Right lobe of liver (tissue), 6 donors: ENCODE measurements around the gene RANBP1. TPM values are rescaled to one million over a fixed set of nuclear protein-coding genes. Genes with fewer than 3 reads are reported as not detected.

Source experiments
- ATAC-seq, 4 donors: fragments of 200-7000 bp; cut with Tn5 transposase; one replicate each; pipeline ENCODE4 v1.9.1; 2020; ENCODE audit warnings: mild to moderate bottlenecking in 4 of 4, moderate library complexity in 4 of 4
- DNase-seq, 3 donors: peaks; one replicate each; pipeline ENCODE4 v3.0.0-alpha.2; 2020
- H3K27ac ChIP-seq, 3 donors: fragments of 200-600 bp; one replicate each; pipeline ENCODE4 v1.8.0; 2022
- H3K27me3 ChIP-seq, 2 donors: fragments of 200-600 bp; one replicate each; pipeline ENCODE4 v1.8.0; 2022
- H3K36me3 ChIP-seq, 4 donors: fragments of 200-600 bp; sonication (generic) in 1 of 4; one replicate each; pipeline versions ENCODE4 v1.5.1 to v1.8.0; 2017 to 2022; ENCODE audit warnings: control low read depth in 1 of 4
- H3K4me1 ChIP-seq, 4 donors: fragments of 200-600 bp; sonication (generic) in 1 of 4; one replicate each; pipeline versions ENCODE4 v1.5.1 to v1.8.0; 2017 to 2022; ENCODE audit warnings: control low read depth in 1 of 4
- H3K4me3 ChIP-seq, 3 donors: fragments of 200-600 bp; one replicate each; pipeline ENCODE4 v1.8.0; 2022
- H3K9me3 ChIP-seq, 4 donors: fragments of 200-600 bp; sonication (generic) in 1 of 4; one replicate each; pipeline versions ENCODE4 v1.5.1 to v1.8.0; 2017 to 2022; ENCODE audit warnings: control low read depth in 1 of 4
- POLR2A ChIP-seq: fragments of 450-650 bp; IDR thresholded peaks from one replicate; pipeline ENCODE4 v1.6.1; 2017; ENCODE audit warnings: antibody characterized with exemption, mild to moderate bottlenecking
- WGBS: methylation state at CpG from one replicate; pipeline ENCODE4 v1.1.6; 2018; ENCODE audit warnings: low coverage, low lambda C conversion rate; ENCODE audit not compliant: insufficient coverage; ENCODE audit errors: missing lambda C conversion rate; 5-methylcytosine and 5-hydroxymethylcytosine counted together
- intact Hi-C, 2 donors: fragments of 100-400 bp; cut with DNase I; formaldehyde crosslinking; loops; one replicate each; pipeline versions ENCODE4 v1.11.2 to v1.14.1; 2022
- total RNA-seq, 6 experiments: library from RNA; depleted of rRNA in 2 of 6; stranded (reverse); fragments of >200 nt in 2 of 6; fragmentation: NEBNext Ultra II Directional in 3 of 6; extraction: Animal tissue kit (Norgen Biotek cat#: 25700) in 3 of 6; gene quantifications; one replicate each; pipeline versions ENCODE4 v1.1.0 to v1.2.4, GENCODE V29; 2016 to 2023
- TF ChIP-seq, protein P1 (sequence below), 4 donors: fragments of 200-600 bp in 3 of 4; fragments of 450-650 bp in 1 of 4; IDR thresholded peaks; one replicate each; pipeline versions ENCODE4 v1.5.1 to v1.8.0; 2016 to 2022; ENCODE audit warnings: antibody characterized with exemption in 4 of 4, mild to moderate bottlenecking in 2 of 4
- donor health status: DM: no; HTN: yes; CAD: no.
- donor health status: DM: no; HTN: no; CAD: no.
- donor health status: DM: no; HTN: no; CAD: no.
- donor health status: DM: no; HTN: yes; CAD: no.
- donor health status: DM: no; HTN: yes; CAD: no.

The RANBP1 gene
- total RNA-seq, 6 experiments from 2014 or later, result 39.5 to 224 (median 52.2) TPM

DNA sequence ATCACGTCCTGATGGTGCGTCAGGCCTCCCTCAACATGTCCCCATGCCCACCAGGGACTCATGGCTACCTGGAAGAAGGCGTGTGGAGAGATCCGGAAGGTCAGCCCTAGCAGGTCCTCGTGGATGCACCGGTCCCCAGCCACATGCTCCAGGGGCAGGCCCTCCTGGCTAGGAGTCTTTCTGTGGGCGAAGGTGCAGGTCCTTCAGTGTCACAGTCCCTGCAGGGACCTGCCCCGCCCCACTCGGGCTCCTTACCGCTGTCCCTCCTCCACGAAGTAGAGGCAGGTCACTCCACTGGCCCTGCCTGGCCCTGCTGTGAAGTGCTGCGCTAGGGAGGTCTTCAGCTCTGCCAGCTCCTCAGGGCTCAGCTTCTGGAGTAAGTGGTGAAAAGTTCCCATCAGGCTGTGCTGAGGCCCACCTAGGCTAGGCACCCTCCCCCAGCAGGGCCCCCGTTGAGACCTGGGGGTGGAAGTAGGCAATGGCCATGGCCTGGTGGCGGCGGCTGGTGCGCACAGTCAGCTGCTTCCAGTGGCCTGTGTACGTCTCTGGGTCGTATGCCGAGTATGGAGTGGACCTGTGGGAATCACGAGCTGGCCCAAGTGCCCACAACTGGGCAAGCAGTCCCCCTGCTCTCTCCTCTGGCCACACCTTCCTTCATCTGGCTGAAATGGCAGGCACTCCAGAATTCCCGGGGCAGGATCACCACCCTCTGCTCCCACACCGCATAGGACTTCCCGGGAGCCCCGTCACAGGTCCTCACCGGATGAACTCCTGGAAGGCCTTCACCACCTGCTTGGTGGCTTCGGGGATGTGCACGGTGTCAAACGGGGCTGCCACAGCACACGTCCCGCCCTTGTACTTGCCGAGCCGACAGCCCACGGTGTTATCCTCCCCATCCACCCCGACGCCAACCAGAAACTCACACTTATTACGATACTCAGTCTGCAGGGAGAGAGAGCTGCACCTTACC is 1.1 kb upstream of the RANBP1 start:
- intact Hi-C loops, result loop anchor here (10.0 kb wide), 1 partner anchor 140 kb away; no protein-coding TSS in a partner anchor
- 66% methylated on average over 8 of the region's 36 CpGs for WGBS
- Histone ChIP-seq H3K27ac (no peak overlapping the region), H3K4me1 (peaks cover 0 to 24% (median 11%) of the 10 kb centered on the region in 4 donors), H3K9me3 (no peaks in the 10 kb centered on the region), H3K27me3 (no peaks in the 10 kb centered on the region), H3K36me3 (peaks cover 0 to 54% (median 17%) of the 10 kb centered on the region in 4 donors), H3K4me3 (no peak overlapping the region)
- ATAC-seq, result no peak
- DNase-seq, result peak in 2 of 3 donors; percentile 27 to 54
- TF ChIP-seq, protein P1, sequence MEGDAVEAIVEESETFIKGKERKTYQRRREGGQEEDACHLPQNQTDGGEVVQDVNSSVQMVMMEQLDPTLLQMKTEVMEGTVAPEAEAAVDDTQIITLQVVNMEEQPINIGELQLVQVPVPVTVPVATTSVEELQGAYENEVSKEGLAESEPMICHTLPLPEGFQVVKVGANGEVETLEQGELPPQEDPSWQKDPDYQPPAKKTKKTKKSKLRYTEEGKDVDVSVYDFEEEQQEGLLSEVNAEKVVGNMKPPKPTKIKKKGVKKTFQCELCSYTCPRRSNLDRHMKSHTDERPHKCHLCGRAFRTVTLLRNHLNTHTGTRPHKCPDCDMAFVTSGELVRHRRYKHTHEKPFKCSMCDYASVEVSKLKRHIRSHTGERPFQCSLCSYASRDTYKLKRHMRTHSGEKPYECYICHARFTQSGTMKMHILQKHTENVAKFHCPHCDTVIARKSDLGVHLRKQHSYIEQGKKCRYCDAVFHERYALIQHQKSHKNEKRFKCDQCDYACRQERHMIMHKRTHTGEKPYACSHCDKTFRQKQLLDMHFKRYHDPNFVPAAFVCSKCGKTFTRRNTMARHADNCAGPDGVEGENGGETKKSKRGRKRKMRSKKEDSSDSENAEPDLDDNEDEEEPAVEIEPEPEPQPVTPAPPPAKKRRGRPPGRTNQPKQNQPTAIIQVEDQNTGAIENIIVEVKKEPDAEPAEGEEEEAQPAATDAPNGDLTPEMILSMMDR (IDR thresholded peaks at IDR 0.05), result no peak
- TF ChIP-seq POLR2A, result no peak

DNA sequence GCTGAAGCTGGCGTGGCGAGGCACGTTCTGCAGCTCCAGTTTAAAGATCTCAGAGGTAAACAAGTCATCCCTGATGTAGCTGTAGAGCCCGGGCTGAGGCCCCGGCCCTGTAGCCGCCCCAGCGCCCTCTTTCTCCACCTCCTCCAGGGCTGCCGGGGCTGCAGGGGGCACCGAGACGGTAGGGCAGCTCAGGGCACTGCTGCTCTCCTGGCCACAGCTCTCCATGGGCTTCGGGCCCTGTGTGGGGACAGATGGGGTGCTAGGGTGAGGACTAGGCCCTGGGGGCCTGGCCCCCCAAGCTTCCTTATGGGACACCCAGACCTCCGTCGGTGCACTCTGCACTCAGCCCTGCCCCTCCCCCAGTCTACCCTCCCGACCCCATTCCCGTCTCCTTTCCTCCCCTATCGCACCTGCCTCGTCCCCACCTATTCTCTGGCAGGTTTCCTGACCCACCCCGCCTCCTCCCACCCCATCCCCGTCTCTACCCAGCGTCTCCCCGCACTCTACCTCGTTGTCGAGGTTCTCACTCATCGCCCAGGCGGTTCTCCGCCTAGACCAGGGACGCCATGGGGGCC is 559 bp downstream of the RANBP1 start:
- peaks cover 0 to 56% (median 16%) of the 10 kb centered on the region in 4 donors for H3K36me3 ChIP-seq
- peak overlapping the region; percentile 71 to 85 (median 81) for H3K27ac ChIP-seq
- ATAC-seq (peak; percentile 0 to 2 (median 1)), DNase-seq (peak in 1 of 3 donors; percentile 56)
- no peaks in the 10 kb centered on the region for H3K9me3 ChIP-seq
- 3% methylated on average over 19 of the region's 27 CpGs for WGBS
- intact Hi-C loops, result loop anchor here (10.0 kb wide), 1 partner anchor 142 kb away; no protein-coding TSS in a partner anchor
- TF ChIP-seq, protein P1 (IDR thresholded peaks at IDR 0.05), result no peak
- TF ChIP-seq POLR2A, result no peak
- H3K4me1 ChIP-seq, result peaks cover 0 to 24% (median 11%) of the 10 kb centered on the region in 4 donors
- H3K27me3 ChIP-seq, result no peaks in the 10 kb centered on the region
- peak overlapping the region; percentile 73 to 92 (median 81) for H3K4me3 ChIP-seq

DNA sequence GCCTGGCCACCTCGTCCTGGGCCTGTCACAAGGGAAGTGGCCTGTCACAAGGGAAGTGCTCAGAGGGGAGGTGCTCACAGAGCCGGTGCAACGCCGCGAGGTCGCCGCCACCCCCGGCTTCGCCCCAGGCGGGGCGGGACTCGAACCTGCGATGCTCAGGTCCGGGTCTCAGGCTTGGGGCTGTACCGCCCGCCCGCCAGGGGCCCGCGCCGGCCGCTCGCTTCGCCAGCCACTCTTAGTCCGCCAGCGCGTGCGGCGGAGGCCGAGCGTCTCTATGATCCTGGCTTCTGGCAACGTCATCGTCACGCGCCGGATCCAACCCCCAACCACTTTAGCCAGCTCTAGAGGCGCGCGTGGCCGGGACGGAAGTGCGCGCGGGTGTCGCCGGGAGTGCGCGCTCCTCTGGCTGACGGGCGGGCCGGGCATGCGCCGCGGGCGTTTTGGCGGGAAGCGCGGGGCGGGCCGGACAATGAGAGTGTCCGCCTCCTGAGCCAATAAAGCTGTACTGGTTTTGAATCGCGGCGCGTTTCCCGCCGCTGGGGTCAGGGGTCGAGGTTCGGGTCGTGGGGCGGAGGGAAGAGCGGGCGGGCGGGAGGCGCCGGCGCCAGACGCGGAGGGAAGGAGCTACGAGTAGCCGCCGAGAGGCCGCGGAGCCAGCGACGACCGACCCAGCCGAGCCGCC is 1.2 kb downstream of the RANBP1 start, which contains the start of gene TRMT2A:
Gene TRMT2A (minus strand): TSS at position 276 of the 682 bp plus-strand sequence. CDS start 320 bp downstream, outside the sequence.
- Histone ChIP-seq H3K4me3 (peak within 1 kb of the TSS; percentile 73 to 92 (median 81)), H3K4me1 (peaks cover 0 to 24% (median 11%) of the 10 kb centered on the region in 4 donors), H3K36me3 (peaks cover 0 to 58% (median 15%) of the 10 kb centered on the region in 4 donors), H3K27me3 (no peaks in the 10 kb centered on the region), H3K9me3 (no peaks in the 10 kb centered on the region), H3K27ac (peak within 1 kb of the TSS; percentile 71 to 85 (median 81))
- intact Hi-C loops, result loop anchor here (10.0 kb wide), 1 partner anchor 142 kb away; no protein-coding TSS in a partner anchor
- TF ChIP-seq POLR2A, result peak; percentile 77
- TF ChIP-seq, protein P1 (IDR thresholded peaks at IDR 0.05), result peak in 1 of 4 donors; percentile 18
- WGBS, result 0% methylated on average over 2 of the region's 88 CpGs
- ATAC-seq, result peak; percentile 86 to 91 (median 87)
- DNase-seq, result peak; percentile 97 to 98 (median 97)
